Thymus (tissue), 11 donors: ENCODE data around the gene GLUL. TPM values are rescaled to one million over a fixed set of nuclear protein-coding genes. Genes with fewer than 3 reads are reported as not detected.

Experiments used
- DNase-seq, 9 donors: peaks; one replicate each; pipeline ENCODE4 v3.0.0-alpha.2; 2013; ENCODE audit warnings: low spot score in 9 of 9, low read depth in 6 of 9, missing footprints in 1 of 9
- H3K27ac ChIP-seq, 2 donors: one replicate each; pipeline ENCODE4 v1.5.1; 2013; ENCODE audit warnings: control low read depth in 1 of 2, low read depth in 1 of 2, low read length in 1 of 2, mild to moderate bottlenecking in 1 of 2, moderate library complexity in 1 of 2
- H3K27me3 ChIP-seq, 2 donors: one replicate each; pipeline ENCODE4 v1.5.1; 2013; ENCODE audit warnings: low read length in 1 of 2; ENCODE audit not compliant: control insufficient read depth in 2 of 2, insufficient read depth in 1 of 2
- H3K36me3 ChIP-seq, 2 donors: one replicate each; pipeline ENCODE4 v1.5.1; 2013; ENCODE audit warnings: low read length in 1 of 2, mild to moderate bottlenecking in 1 of 2, moderate library complexity in 1 of 2; ENCODE audit not compliant: control insufficient read depth in 2 of 2, insufficient read depth in 2 of 2
- H3K4me1 ChIP-seq, 2 donors: one replicate each; pipeline ENCODE4 v1.5.1; 2013; ENCODE audit warnings: low read length in 2 of 2; ENCODE audit not compliant: control insufficient read depth in 2 of 2, insufficient read depth in 2 of 2
- H3K4me3 ChIP-seq, 2 donors: one replicate each; pipeline ENCODE4 v1.5.1; 2013; ENCODE audit warnings: low read length in 2 of 2, control low read depth in 1 of 2, mild to moderate bottlenecking in 1 of 2
- H3K9me3 ChIP-seq, 2 donors: one replicate each; pipeline ENCODE4 v1.5.1; 2013; ENCODE audit warnings: low read length in 1 of 2, mild to moderate bottlenecking in 1 of 2; ENCODE audit not compliant: control insufficient read depth in 2 of 2, insufficient read depth in 1 of 2
- WGBS: extraction: QIAGEN DNeasy Blood & Tissue Kit; methylation state at CpG from one replicate; pipeline ENCODE4 v1.1.7; 2013; 5-methylcytosine and 5-hydroxymethylcytosine counted together
- polyA plus RNA-seq: library from polyadenylated mRNA; stranded (reverse); fragments of 200-250 nt; gene quantifications from one replicate; pipeline ENCODE4 v1.2.3, GENCODE V29; 2013
- total RNA-seq: library from RNA; stranded (reverse); fragments of 120-200 nt; gene quantifications from one replicate; pipeline ENCODE4 v1.2.4, GENCODE V29; 2013
- donor health status: healthy.

GLUL gene
- total and polyA plus RNA-seq, 2 donors: 222 to 1,039 TPM

DNA sequence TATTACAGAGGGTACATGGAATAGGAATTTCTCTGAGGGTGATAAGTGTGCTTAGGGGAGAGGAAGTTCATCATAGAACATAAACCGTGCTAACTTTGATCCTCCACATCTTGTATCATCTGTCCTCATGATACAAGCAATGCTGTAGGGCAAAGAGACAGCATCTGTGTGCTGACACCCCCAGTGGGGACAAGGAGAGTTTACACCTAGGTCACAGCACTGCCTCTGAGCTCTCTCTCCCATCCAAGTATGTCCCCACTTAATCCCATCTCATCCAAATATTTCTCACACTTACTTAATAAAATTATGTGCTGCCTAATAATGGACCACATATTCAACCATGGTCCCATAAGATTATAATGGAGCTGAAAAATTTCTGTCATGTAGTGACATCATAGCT lies 13.2 kb upstream of the GLUL start:
- no peak overlapping the region for H3K27ac ChIP-seq
- no peaks in the 10 kb centered on the region for H3K27me3 ChIP-seq
- no peak for DNase-seq
- 67% methylated on average over 1 of the region's 1 CpG for WGBS
- H3K9me3 ChIP-seq: no peaks in the 10 kb centered on the region
- H3K36me3 ChIP-seq: no peaks in the 10 kb centered on the region
- no peaks in the 10 kb centered on the region for H3K4me1 ChIP-seq
- H3K4me3 ChIP-seq: no peak overlapping the region

DNA sequence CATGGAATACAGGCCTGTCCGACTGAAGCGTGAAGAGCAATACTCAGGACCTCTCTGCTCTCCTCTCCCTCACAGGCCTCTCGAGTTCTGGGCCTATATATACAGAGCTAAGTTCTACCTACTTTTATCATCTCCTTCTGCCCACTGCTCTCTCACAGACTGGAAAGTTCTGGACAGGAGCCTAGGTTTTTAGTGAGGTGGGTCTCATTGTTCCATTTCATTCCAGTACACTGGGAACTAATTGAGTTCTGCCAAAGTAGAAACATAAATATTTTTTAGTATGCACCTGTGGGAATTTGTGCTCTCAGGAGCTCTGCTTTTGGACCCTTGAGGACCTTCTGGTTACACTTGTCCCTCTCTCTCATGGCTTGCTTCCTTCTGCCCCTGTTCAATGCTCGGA lies 9.0 kb upstream of the GLUL start, which contains the start of gene TEDDM1:
Gene TEDDM1 (minus strand): TSS at position 101 of the 400 bp plus-strand sequence. CDS start 182 bp downstream, outside the sequence.
- no peak for DNase-seq
- Histone ChIP-seq H3K36me3 (no peaks in the 10 kb centered on the region), H3K27me3 (no peaks in the 10 kb centered on the region), H3K4me3 (no peak within 1 kb of the TSS), H3K4me1 (peaks cover 2 to 3% of the 10 kb centered on the region in 2 donors), H3K27ac (no peak within 1 kb of the TSS), H3K9me3 (no peaks in the 10 kb centered on the region)
- WGBS: 97% methylated on average over 4 of the region's 4 CpGs

DNA sequence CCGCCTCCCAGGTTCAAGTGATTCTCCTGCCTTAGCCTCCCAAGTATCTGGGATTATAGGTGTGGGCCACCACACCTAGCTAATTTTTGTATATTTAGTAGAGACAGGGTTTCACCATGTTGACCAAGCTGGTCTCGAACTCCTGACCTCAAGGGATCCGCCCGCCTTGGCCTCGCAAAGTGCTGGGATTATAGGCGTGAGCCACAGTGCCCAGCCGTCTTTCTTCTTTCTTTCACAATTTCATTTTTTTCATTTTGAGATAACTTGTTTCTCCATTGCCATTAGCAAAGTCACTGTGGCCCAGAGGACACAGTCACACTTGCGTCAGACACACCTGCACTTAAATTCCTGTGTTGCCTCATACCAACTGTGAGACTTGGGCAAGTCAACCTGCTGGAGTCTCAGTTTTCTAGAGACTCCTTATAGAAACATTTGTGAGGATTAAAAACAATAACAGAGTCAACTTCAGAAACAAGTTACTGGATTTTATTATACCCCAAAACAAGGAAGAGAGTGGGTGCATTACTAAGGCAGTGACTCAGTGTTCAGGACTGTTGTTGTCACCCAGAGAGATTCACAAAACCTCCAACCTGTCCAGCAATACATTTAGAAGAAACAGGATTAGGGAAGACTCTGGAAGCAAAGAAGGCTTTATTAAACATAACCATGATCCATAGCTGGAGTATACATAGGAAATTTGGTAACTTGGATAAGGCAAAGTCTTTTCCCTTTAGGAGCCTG lies 6.2 kb upstream of the GLUL start:
- WGBS: 98% methylated on average over 8 of the region's 8 CpGs
- Histone ChIP-seq H3K9me3 (no peaks in the 10 kb centered on the region), H3K36me3 (no peaks in the 10 kb centered on the region), H3K27me3 (no peaks in the 10 kb centered on the region), H3K4me3 (no peak overlapping the region), H3K4me1 (peaks cover 3 to 6% of the 10 kb centered on the region in 2 donors), H3K27ac (no peak overlapping the region)
- no peak for DNase-seq

DNA sequence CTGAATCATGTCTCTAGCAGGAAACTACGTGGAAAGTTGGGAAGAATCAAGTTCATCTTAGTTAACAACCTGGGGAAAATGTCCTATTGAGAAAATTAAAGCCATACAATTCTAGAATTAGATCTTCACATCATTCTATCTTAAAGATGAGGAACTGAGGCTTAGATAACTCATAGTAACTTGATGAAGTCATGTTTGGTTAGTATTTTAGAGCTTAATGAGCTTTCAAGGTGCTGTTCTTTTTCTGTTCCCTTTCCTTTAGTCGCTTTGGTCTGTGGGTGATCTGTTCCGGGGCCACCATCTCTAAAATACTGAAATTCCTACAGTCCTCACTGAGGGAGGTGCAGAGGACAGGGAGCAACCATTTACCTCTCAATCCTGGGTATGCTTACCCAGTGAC lies 4.3 kb upstream of the GLUL start:
- H3K36me3 ChIP-seq: no peaks in the 10 kb centered on the region
- H3K9me3 ChIP-seq: no peaks in the 10 kb centered on the region
- H3K27me3 ChIP-seq: no peaks in the 10 kb centered on the region
- no peak overlapping the region for H3K4me3 ChIP-seq
- 98% methylated on average over 3 of the region's 3 CpGs for WGBS
- no peak overlapping the region for H3K27ac ChIP-seq
- no peak for DNase-seq
- H3K4me1 ChIP-seq: peaks cover 9 to 13% of the 10 kb centered on the region in 2 donors

DNA sequence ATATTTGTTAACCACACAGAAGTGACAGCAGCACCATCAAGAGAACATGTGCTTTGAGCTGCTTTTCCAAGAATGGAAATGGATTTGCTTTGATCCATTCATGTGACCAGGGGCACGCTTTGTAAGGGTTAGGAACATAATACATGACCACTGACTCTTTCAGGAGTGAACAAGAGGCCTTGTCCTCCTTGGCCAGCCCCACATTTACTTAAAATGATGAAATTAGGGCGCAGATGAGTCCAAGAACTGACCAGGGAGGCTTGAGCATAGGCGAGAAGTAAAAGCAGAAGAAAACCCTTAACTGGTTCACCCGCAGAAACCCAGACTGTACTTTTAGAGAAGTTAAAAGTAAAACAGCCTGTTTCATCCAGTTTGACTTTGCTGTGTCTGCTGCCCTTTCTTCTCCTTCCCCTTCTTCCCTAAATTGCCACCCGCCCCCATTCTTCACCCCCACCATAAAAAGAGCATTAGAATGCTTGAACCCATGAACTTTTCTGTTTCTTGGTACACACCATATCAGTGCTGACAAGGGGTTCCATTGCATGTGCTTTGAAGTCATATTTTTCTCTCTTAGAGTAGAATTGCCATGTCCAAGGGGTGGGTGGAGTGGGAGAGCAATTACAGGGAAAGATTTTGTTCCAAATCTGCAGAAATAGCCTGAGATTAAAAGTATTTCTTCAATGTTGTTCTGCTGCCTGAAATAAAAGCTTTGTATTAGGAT lies 2.6 kb upstream of the GLUL start:
- Histone ChIP-seq H3K4me1 (peaks cover 9 to 17% of the 10 kb centered on the region in 2 donors), H3K27ac (peak overlapping the region in 1 of 2 donors; percentile 19), H3K27me3 (no peaks in the 10 kb centered on the region), H3K4me3 (no peak overlapping the region), H3K9me3 (no peaks in the 10 kb centered on the region), H3K36me3 (no peaks in the 10 kb centered on the region)
- DNase-seq: no peak
- WGBS: 51% methylated on average over 5 of the region's 5 CpGs

DNA sequence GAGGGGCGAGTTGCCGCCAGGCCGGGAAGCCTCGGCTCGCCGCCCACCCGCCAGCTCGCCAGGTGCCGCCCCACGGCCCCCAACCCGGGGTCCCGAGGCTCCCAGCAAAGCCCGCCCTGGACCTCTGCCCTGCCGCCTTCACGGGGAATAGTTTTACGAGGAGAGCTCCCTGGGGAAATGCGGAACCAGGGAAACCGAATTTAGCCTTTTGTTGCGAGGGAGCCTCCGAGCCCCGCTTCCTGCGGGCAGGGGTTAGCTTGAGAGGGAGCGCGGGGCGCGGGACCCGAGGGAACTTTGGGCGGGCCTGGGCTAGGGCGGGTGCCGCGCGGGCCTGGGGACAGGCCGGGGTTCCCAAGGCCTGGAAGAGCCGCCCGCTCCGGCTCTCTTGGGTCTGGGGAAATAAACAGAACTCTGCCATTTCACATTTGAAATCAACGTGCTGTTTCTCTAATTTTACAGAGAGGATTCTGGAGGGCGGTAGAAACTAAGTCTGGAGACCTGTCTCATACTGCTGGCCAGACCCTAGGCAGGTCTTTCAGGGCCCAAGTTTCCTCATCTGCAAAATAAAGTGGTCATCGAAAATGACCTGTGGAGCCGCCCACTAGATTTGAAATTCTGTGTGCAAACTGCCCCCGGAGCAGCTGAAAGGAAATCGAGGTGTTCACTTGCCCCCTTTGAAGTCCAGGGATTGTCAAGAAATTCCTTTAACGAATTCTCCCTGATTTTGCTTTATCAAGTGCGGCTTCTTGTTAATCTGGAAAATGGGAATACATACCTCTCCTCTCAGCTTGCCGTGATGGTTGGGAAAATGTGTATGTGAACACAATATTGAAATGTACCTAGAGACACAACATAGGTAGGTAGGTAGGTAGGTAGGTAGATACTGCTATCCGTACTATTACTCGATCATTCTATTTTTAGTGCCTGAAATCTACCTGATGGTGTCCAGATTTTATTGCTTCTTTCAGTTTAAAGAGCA lies 749 bp upstream of the GLUL start:
- DNase-seq: no peak
- 16% methylated on average over 47 of the region's 47 CpGs for WGBS
- Histone ChIP-seq H3K27me3 (no peaks in the 10 kb centered on the region), H3K9me3 (no peaks in the 10 kb centered on the region), H3K4me1 (peaks cover 14 to 29% of the 10 kb centered on the region in 2 donors), H3K27ac (peak overlapping the region; percentile 79 to 88), H3K4me3 (peak overlapping the region; percentile 83 to 93), H3K36me3 (peaks cover 13 to 15% of the 10 kb centered on the region in 2 donors)

DNA sequence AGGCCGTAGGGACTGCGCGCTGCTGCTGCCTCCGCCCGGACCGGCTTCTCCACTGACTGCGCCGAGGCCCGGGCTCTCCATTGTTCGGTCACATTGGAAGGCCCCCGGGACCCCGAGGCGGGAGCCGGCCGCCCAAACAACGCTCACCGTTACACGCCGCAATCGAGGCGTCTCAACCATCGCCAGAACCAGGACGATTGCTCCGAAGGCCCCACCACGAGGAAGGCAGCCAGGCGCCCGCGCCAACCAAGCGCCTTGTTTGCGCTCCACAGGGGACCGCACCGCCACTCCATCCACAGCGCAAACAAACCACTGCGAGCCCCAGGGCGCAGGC lies 595 bp downstream of the GLUL start:
- no peak for DNase-seq
- WGBS: under 1% methylated on average over 35 of the region's 35 CpGs
- H3K27me3 ChIP-seq: no peaks in the 10 kb centered on the region
- no peaks in the 10 kb centered on the region for H3K9me3 ChIP-seq
- peaks cover 14 to 26% of the 10 kb centered on the region in 2 donors for H3K4me1 ChIP-seq
- peak overlapping the region; percentile 83 to 93 for H3K4me3 ChIP-seq
- peak overlapping the region; percentile 85 to 89 for H3K27ac ChIP-seq
- peaks cover 25 to 28% of the 10 kb centered on the region in 2 donors for H3K36me3 ChIP-seq

DNA sequence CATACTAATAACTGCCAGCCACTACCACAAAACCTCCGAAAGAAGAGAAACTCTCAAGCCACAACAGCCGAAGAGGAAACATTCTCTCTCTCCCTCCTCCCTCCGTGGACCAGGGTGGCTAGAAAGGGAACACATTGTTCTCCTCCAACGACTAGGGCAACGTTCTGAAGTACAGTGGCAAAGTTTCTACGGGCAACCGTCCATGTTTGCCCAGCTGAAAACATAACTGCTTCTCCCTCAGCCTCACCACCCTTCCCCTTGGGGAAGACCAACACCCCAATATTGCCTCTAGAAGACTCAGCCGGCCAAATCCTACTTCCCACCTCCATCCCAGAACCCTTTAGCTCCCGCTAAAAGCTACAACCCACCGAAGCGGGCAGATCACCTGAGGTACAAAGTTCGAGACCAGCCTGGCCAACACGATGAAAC lies 2.0 kb downstream of the GLUL start:
- H3K9me3 ChIP-seq: no peaks in the 10 kb centered on the region
- H3K4me3 ChIP-seq: peak overlapping the region; percentile 83 to 93
- DNase-seq: peak in 3 of 9 donors; percentile 9 to 52 (median 19)
- peaks cover 37 to 41% of the 10 kb centered on the region in 2 donors for H3K36me3 ChIP-seq
- peaks cover 14 to 26% of the 10 kb centered on the region in 2 donors for H3K4me1 ChIP-seq
- H3K27me3 ChIP-seq: no peaks in the 10 kb centered on the region
- peak overlapping the region; percentile 44 to 53 for H3K27ac ChIP-seq
- WGBS: 3% methylated on average over 13 of the region's 13 CpGs
